Epithelial cell of prostate (primary cell): Measurements from ENCODE around the gene PTGER2.

ENCODE experiments used
- DNase-seq: peaks from one replicate; pipeline ENCODE4 v3.0.0-alpha.2; 2011; ENCODE audit warnings: low read depth, low spot score
- H3K27ac ChIP-seq: fragments of 450-650 bp; 2 replicates; pipeline ENCODE4 v1.5.1; 2017; ENCODE audit warnings: mild to moderate bottlenecking

PTGER2 gene

GRCh38 chr14:52365071-52365470 is 51.0 kb downstream of the PTGER2 start:
- no peak for DNase-seq
- no peak overlapping the region for H3K27ac ChIP-seq

- no peak for DNase-seq
- H3K27ac ChIP-seq: no peak overlapping the region
Observed at GRCh38 chr14:52366796-52367315, 52.7 kb downstream of the PTGER2 start.

DNA sequence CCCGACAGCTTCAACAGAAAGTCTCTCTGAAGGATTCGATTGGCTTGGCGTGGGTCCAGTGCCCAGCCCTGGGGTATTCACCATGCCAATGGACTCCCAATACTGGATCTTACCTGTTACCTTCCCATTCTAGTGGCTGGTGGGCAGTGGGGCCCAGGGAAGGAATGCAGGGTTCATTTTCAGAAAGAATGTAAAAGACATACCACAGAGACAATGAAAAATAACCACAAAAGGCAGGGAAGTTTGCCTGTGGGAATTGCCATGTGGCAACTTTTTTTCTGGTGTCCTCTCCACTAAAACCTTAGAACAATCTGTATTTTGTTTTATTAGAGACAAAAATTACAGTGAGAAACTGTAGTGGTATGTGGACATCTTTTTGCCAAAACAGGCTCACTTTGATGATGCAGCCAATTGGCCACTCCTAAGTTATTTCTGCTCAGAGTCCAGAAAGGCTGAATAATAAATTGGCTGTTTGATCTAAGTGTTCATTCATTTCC is 55.2 kb downstream of the PTGER2 start:
- DNase-seq: no peak
- peak overlapping the region; percentile 48 for H3K27ac ChIP-seq

DNA sequence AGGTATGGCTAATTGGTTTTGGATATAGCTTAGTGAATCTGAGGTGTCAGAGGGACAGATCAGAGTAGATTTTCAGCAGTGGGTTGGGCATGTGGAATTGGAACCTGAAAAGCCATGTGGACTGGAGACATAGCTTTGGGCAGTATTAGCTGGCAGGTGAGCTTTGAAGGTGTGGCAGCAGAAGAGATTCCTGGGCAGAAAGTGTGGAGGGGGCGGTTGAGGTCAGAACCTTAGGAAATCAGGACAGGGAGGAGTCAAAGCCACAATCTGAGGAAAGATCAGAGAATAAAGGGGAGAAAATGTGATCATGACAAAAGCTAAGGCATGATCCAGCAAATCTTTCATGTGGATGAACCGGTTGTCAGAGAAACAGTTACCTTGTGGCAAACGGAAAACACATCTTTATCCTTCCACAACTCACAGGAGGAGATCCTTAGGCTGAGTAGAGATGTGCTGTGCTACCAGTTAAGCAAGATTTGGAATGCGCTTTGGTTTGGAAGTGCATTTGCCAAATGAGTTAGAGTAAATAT is 56.4 kb downstream of the PTGER2 start:
- no peak for DNase-seq
- H3K27ac ChIP-seq: peak overlapping the region; percentile 48

GRCh38 chr14:52377940-52378339 is 63.8 kb downstream of the PTGER2 start:
- no peak overlapping the region for H3K27ac ChIP-seq
- DNase-seq: no peak
